Keratinocyte (primary cell): ENCODE results near the gene LZTS2. TPM values are rescaled to one million over a fixed set of nuclear protein-coding genes. Genes with fewer than 3 reads are reported as not detected.

Source experiments
- DNase-seq: peaks from one replicate; pipeline ENCODE4 v3.0.0-alpha.2; 2011; ENCODE audit warnings: low read depth, missing footprints, low spot score
- FAIRE-seq: peaks from 2 replicates; lab custom pipeline; 2011; peaks lifted over from hg19 to GRCh38; lab: Jason Lieb, UNC
- H2AFZ ChIP-seq: 2 replicates; pipeline ENCODE4 v1.6.0; 2012; ENCODE audit warnings: low read length, control low read depth, inconsistent platforms; ENCODE audit not compliant: control insufficient read depth
- H3K27ac ChIP-seq: 2 replicates; pipeline ENCODE4 v1.5.1; 2011; ENCODE audit warnings: low read length; ENCODE audit not compliant: control insufficient read depth, insufficient read depth
- H3K27me3 ChIP-seq: 3 replicates; pipeline ENCODE4 v1.6.0; 2011; ENCODE audit warnings: low read length; ENCODE audit not compliant: control insufficient read depth, insufficient read depth; ENCODE audit errors: extremely low read depth
- H3K36me3 ChIP-seq, 2 experiments: 2 replicates in 1 of 2; 3 replicates in 1 of 2; pipeline ENCODE4 v1.5.1; 2011; ENCODE audit warnings: low read length in 2 of 2, mild to moderate bottlenecking in 1 of 2; ENCODE audit not compliant: control insufficient read depth in 2 of 2, insufficient read depth in 2 of 2; ENCODE audit errors: extremely low read depth in 1 of 2
- H3K4me1 ChIP-seq: 3 replicates; pipeline ENCODE4 v1.5.1; 2011; ENCODE audit warnings: low read length; ENCODE audit not compliant: control insufficient read depth, insufficient read depth; ENCODE audit errors: extremely low read depth
- H3K4me2 ChIP-seq: 3 replicates; pipeline ENCODE4 v1.6.0; 2011; ENCODE audit warnings: low read depth, low read length; ENCODE audit not compliant: control insufficient read depth, insufficient read depth; ENCODE audit errors: extremely low read depth
- H3K4me3 ChIP-seq, 3 experiments: fragments of 200-600 bp in 1 of 3; sonication (generic) in 1 of 3; 2 replicates in 2 of 3; 3 replicates in 1 of 3; pipeline ENCODE4 v1.5.1; 2011 to 2016; ENCODE audit warnings: low read length in 3 of 3, mild to moderate bottlenecking in 3 of 3, control low read depth in 2 of 3, inconsistent platforms in 1 of 3, low read depth in 1 of 3, mixed read lengths in 1 of 3, mixed run types in 1 of 3, moderate library complexity in 1 of 3; ENCODE audit not compliant: control insufficient read depth in 2 of 3, insufficient read depth in 2 of 3; ENCODE audit errors: extremely low read depth in 1 of 3
- H3K79me2 ChIP-seq: 2 replicates; pipeline ENCODE4 v1.6.0; 2012; ENCODE audit warnings: low read length; ENCODE audit not compliant: control insufficient read depth, insufficient read depth
- H3K9ac ChIP-seq: 3 replicates; pipeline ENCODE4 v1.6.0; 2011; ENCODE audit warnings: low read length; ENCODE audit not compliant: control insufficient read depth, insufficient read depth; ENCODE audit errors: extremely low read depth
- H3K9me1 ChIP-seq: 3 replicates; pipeline ENCODE4 v1.6.0; 2011; ENCODE audit warnings: low read length; ENCODE audit not compliant: control insufficient read depth, insufficient read depth; ENCODE audit errors: extremely low read depth
- H3K9me3 ChIP-seq: 2 replicates; pipeline ENCODE4 v1.5.1; 2012; ENCODE audit warnings: low read depth, low read length; ENCODE audit not compliant: control insufficient read depth
- H4K20me1 ChIP-seq: 3 replicates; pipeline ENCODE4 v1.6.0; 2011; ENCODE audit warnings: low read length; ENCODE audit not compliant: control insufficient read depth, insufficient read depth; ENCODE audit errors: extremely low read depth
- EZH2 ChIP-seq: IDR thresholded peaks from one replicate; pipeline ENCODE4 v1.6.1; 2012; ENCODE audit warnings: inconsistent platforms, mild to moderate bottlenecking, low read length, moderate library complexity
- dilution Hi-C: fragments of 300-500 bp; cut with MboI; formaldehyde crosslinking; loops from one replicate; pipeline ENCODE4 v1.7.0; 2020; ENCODE audit warnings: low sequenced_read_pairs; ENCODE audit not compliant: extremely low pct_ligation_motif_present
- polyA plus RNA-seq, 5 experiments: library from polyadenylated mRNA; depleted of rRNA in 3 of 5; stranded (reverse) in 3 of 5; stranded (forward) in 1 of 5; unstranded in 1 of 5; fragments of >200 nt; gene quantifications; 1 replicate in 1 of 5; 2 replicates in 3 of 5; 3 replicates in 1 of 5; pipeline versions ENCODE4 v1.2.1 to v1.2.3, GENCODE V29; 2011 to 2012; ENCODE audit warnings: missing spikeins in 2 of 5, low read depth in 1 of 5, low replicate concordance in 1 of 5
- TF ChIP-seq, protein P1 (sequence below), 3 experiments: IDR thresholded peaks in 1 of 3; conservative IDR thresholded peaks in 1 of 3; optimal IDR thresholded peaks in 1 of 3; 2 replicates in 2 of 3; 3 replicates in 1 of 3; pipeline versions ENCODE3 to v1.5.1; 2011; ENCODE audit warnings: low read length in 3 of 3, mild to moderate bottlenecking in 3 of 3, moderate library complexity in 2 of 3, control low read depth in 1 of 3, inconsistent platforms in 1 of 3; ENCODE audit not compliant: insufficient read depth in 2 of 3; ENCODE audit errors: extremely low read depth in 1 of 3

Gene LZTS2
- polyA plus RNA-seq, 1 donor (not counting 4 experiments of a cell fraction or from before 2014, with no cell fraction given), result 18.6 TPM

DNA sequence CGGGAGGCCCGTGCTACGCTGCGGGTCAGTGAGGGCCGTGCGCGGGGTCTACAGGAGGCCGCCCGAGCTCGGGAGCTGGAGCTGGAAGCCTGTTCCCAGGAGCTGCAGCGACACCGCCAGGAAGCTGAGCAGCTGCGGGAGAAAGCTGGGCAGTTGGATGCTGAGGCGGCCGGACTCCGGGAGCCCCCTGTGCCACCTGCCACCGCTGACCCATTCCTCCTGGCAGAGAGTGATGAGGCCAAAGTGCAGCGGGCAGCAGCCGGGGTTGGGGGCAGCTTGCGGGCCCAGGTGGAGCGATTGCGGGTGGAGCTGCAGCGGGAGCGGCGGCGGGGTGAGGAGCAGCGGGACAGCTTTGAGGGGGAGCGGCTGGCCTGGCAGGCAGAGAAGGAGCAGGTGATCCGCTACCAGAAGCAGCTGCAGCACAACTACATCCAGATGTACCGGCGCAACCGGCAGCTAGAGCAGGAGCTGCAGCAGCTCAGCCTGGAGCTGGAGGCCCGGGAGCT is 7.0 kb downstream of the LZTS2 start:
- no peaks in the 10 kb centered on the region for H3K9me3 ChIP-seq
- H2AFZ ChIP-seq, result no peak overlapping the region
- no peaks in the 10 kb centered on the region for H3K9me1 ChIP-seq
- no peak for TF ChIP-seq EZH2
- TF ChIP-seq, protein P1, sequence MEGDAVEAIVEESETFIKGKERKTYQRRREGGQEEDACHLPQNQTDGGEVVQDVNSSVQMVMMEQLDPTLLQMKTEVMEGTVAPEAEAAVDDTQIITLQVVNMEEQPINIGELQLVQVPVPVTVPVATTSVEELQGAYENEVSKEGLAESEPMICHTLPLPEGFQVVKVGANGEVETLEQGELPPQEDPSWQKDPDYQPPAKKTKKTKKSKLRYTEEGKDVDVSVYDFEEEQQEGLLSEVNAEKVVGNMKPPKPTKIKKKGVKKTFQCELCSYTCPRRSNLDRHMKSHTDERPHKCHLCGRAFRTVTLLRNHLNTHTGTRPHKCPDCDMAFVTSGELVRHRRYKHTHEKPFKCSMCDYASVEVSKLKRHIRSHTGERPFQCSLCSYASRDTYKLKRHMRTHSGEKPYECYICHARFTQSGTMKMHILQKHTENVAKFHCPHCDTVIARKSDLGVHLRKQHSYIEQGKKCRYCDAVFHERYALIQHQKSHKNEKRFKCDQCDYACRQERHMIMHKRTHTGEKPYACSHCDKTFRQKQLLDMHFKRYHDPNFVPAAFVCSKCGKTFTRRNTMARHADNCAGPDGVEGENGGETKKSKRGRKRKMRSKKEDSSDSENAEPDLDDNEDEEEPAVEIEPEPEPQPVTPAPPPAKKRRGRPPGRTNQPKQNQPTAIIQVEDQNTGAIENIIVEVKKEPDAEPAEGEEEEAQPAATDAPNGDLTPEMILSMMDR (optimal IDR thresholded peaks at IDR 0.05 in 1 of 3, IDR thresholded peaks at IDR 0.05 in 1 of 3, conservative IDR thresholded peaks at IDR 0.05 in 1 of 3; ENCODE audit: extremely low read depth in 1 of 3, insufficient read depth in 2 of 3, low read length in 3 of 3), result no peak
- no peak overlapping the region for H3K4me2 ChIP-seq
- H3K4me3 ChIP-seq, result no peak overlapping the region
- H3K27ac ChIP-seq, result no peak overlapping the region
- DNase-seq (no peak), FAIRE-seq (no peak)
- H3K4me1 ChIP-seq, result peaks cover 7% of the 10 kb centered on the region
- peaks cover 10% of the 10 kb centered on the region for H3K79me2 ChIP-seq
- H3K9ac ChIP-seq, result no peak overlapping the region
- H3K27me3 ChIP-seq, result no peaks in the 10 kb centered on the region
- peaks cover 15 to 26% of the 10 kb centered on the region in 2 experiments for H3K36me3 ChIP-seq
- no peaks in the 10 kb centered on the region for H4K20me1 ChIP-seq
- dilution Hi-C loops, result no loop called here

DNA sequence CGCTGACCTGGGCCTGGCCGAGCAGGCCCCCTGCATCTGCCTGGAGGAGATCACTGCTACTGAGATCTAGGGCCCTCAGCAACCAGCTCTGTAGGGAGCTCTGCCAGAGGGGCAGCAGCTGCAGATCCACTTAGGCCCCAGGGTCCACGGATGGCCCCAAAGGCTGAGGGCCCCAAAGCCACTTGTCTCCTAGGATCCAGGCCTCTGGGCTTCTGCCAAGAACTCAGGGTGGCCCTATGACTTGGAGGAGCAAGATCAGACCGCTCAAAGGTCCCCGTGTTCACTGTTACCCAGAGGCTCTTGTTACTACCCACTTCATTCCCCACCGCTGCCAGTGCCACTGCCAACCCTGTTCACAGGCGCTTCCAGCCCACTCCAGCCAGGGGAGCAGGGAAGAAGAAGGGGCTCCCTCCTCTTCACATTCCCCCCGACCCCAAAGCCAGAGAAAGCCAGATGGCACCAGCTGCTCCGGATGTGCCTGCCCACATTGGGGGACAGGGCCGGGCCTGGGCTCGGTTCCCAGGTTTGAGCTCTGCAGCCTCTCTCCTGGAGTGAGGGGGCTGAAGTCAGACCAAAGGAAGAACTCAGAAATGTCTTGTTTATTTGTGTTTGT is 7.6 kb downstream of the LZTS2 start:
- no peak overlapping the region for H3K27ac ChIP-seq
- FAIRE-seq (no peak), DNase-seq (no peak)
- H3K9me1 ChIP-seq, result no peaks in the 10 kb centered on the region
- H3K4me3 ChIP-seq, result no peak overlapping the region
- no peak overlapping the region for H3K4me2 ChIP-seq
- H2AFZ ChIP-seq, result no peak overlapping the region
- no peak overlapping the region for H3K9ac ChIP-seq
- no peaks in the 10 kb centered on the region for H3K9me3 ChIP-seq
- H3K79me2 ChIP-seq, result peaks cover 6% of the 10 kb centered on the region
- TF ChIP-seq, protein P1 (optimal IDR thresholded peaks at IDR 0.05 in 1 of 3, IDR thresholded peaks at IDR 0.05 in 1 of 3, conservative IDR thresholded peaks at IDR 0.05 in 1 of 3; ENCODE audit: extremely low read depth in 1 of 3, insufficient read depth in 2 of 3, low read length in 3 of 3), result no peak
- no peak for TF ChIP-seq EZH2
- peaks cover 15 to 26% of the 10 kb centered on the region in 2 experiments for H3K36me3 ChIP-seq
- dilution Hi-C loops, result no loop called here
- no peaks in the 10 kb centered on the region for H4K20me1 ChIP-seq
- H3K4me1 ChIP-seq, result peaks cover 8% of the 10 kb centered on the region
- H3K27me3 ChIP-seq, result no peaks in the 10 kb centered on the region
